GM18858 (cell line): Measurements from ENCODE around the gene SLC5A1.

Experiments
- ATAC-seq: cut with Tn5 transposase; IDR thresholded peaks from one replicate; pipeline ENCODE4 v1.9.1; 2021; ENCODE audit not compliant: unreplicated experiment

The SLC5A1 gene

GRCh38 chr22:32050678-32051515 lies 7.8 kb downstream of the SLC5A1 start:
- ATAC-seq = no peak

GRCh38 chr22:32052244-32052643 lies 9.2 kb downstream of the SLC5A1 start:
- ATAC-seq = no peak

- ATAC-seq = no peak
These were observed 10.1 kb downstream of the SLC5A1 start for GRCh38 chr22:32052936-32053791.

- no peak for ATAC-seq
These were observed 12.0 kb downstream of the SLC5A1 start for GRCh38 chr22:32055069-32055468.

- ATAC-seq = no peak
These were observed 15.7 kb downstream of the SLC5A1 start for GRCh38 chr22:32058656-32059260.

- no peak for ATAC-seq
These were observed 16.4 kb downstream of the SLC5A1 start for GRCh38 chr22:32059426-32059825.

- ATAC-seq = no peak
These were observed 20.6 kb downstream of the SLC5A1 start for GRCh38 chr22:32063701-32064100.

- no peak for ATAC-seq
These were observed 23.8 kb downstream of the SLC5A1 start for GRCh38 chr22:32066820-32067219.

GRCh38 chr22:32067613-32068012 lies 24.6 kb downstream of the SLC5A1 start:
- ATAC-seq = no peak

GRCh38 chr22:32069579-32070372 lies 26.7 kb downstream of the SLC5A1 start:
- ATAC-seq = no peak

- ATAC-seq = no peak
These were observed 30.2 kb downstream of the SLC5A1 start for GRCh38 chr22:32073262-32073661.

GRCh38 chr22:32073823-32074380 lies 30.8 kb downstream of the SLC5A1 start:
- ATAC-seq = no peak

GRCh38 chr22:32075997-32076760 lies 33.1 kb downstream of the SLC5A1 start:
- no peak for ATAC-seq

- ATAC-seq = no peak
These were observed 33.7 kb downstream of the SLC5A1 start for GRCh38 chr22:32076761-32077084.

GRCh38 chr22:32077151-32077550 lies 34.1 kb downstream of the SLC5A1 start:
- no peak for ATAC-seq

- no peak for ATAC-seq
These were observed 36.3 kb downstream of the SLC5A1 start for GRCh38 chr22:32079130-32080089.

GRCh38 chr22:32080904-32081303 lies 37.8 kb downstream of the SLC5A1 start:
- no peak for ATAC-seq

- ATAC-seq = no peak
These were observed 39.3 kb downstream of the SLC5A1 start for GRCh38 chr22:32082331-32082730.

- ATAC-seq = no peak
These were observed 39.9 kb downstream of the SLC5A1 start for GRCh38 chr22:32083000-32083399.
